ENCODE results near the gene ZNF747. TPM values are rescaled to one million over a fixed set of nuclear protein-coding genes. Genes with fewer than 3 reads are reported as not detected.
"Not testable (repeated sequence)": the region's sequence is repeated elsewhere in the genome, so short reads cannot be mapped to it uniquely, and the experiment has no call there.

ZNF747 gene
- polyA plus RNA-seq, 4 donors = 10.1 to 11.8 (median 11.1) TPM

GRCh38 chr16:30557957-30558788, 23.5 kb upstream of the ZNF747 start, which contains the start of gene ZNF764:
ZNF764 (minus strand) TSS chr16:30558374; CDS start chr16:30558182, 192 bp downstream.
- peak; percentile 80 to 96 (median 96) for DNase-seq (ENCODE audit: low read depth in 4 of 4, low spot score in 3 of 4)

DNA sequence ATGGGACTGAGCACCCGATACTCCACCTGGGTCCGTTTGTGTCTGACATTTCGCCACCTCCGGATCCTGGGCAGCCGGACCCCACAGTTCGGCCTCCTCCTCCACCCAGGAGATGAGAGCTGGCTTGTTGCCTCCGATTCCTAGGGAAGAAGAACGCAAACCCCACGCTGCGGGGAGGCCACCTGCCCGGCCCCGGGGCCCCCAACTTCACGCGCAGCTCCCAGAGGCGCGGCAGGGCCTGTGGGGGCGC, 23.0 kb upstream of the ZNF747 start:
- no peak for DNase-seq (ENCODE audit: low read depth in 4 of 4, low spot score in 3 of 4)

GRCh38 chr16:30556125-30556473, 21.4 kb upstream of the ZNF747 start:
- DNase-seq (ENCODE audit: low read depth in 4 of 4, low spot score in 3 of 4) = no peak

DNA sequence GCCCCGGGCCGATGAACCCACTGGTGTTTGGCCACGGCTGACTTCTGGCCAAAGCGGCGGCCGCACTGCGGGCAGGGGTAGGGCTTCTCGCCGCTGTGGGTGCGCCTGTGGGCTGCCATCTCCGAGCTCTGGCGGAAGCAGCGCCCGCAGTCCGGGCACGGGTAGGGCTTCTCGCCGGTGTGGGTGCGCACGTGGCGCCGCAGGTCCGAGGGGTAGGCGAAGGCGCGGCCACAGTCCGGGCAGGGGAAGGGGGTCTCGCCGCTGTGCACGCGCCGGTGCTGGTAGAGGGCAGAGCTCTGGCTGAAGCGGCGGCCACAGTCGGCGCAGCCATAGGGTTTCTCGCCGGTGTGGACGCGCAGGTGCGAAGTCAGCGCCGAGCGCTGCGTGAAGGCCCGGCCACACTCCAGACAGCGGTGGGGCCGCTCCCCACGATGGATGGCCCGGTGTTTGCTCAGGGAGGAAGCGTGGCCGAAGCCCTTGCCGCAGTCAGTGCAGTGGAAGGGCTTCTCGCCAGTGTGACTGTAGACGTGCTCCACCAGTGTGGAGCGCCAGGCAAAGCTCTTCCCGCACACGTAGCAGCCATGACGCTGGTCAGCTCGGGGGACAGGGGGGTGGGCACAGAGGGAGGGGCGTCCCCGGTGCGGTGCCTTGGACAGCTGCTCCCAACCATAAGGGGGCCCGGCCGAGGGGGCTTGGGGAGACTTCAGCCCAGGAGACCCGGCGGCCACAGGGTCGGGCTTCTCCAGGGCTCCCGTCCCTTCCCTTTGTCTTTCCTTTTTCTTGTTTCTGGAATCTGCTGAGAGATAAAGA, 20.9 kb upstream of the ZNF747 start:
- no peak for DNase-seq (ENCODE audit: low read depth in 4 of 4, low spot score in 3 of 4)

- DNase-seq (ENCODE audit: low read depth in 4 of 4, low spot score in 3 of 4) = no peak
Measured at GRCh38 chr16:30554557-30555314, 20.1 kb upstream of the ZNF747 start.

- no peak for DNase-seq (ENCODE audit: low read depth in 4 of 4, low spot score in 3 of 4)
Measured at GRCh38 chr16:30553393-30553899, 18.8 kb upstream of the ZNF747 start.

DNA sequence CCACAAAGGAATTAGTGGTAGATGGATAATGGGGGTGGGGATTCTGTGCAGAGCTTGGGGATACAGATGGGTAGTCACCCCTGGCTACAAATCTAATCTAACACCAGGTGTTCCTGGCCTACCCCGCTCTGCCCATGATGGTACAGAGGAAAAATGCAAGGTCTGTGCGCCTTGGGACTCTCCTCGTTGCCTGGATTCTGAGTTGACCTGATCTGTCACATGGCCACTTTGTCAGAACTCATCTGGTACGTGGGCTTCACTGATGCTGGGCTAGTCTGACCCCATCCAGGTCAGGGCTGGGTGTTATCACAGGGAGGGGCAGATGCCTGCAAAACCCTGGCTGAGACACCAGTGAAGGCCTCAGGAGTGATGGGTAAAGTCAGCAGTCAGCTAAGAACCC, 18.3 kb upstream of the ZNF747 start:
- no peak for DNase-seq (ENCODE audit: low read depth in 4 of 4, low spot score in 3 of 4)

DNA sequence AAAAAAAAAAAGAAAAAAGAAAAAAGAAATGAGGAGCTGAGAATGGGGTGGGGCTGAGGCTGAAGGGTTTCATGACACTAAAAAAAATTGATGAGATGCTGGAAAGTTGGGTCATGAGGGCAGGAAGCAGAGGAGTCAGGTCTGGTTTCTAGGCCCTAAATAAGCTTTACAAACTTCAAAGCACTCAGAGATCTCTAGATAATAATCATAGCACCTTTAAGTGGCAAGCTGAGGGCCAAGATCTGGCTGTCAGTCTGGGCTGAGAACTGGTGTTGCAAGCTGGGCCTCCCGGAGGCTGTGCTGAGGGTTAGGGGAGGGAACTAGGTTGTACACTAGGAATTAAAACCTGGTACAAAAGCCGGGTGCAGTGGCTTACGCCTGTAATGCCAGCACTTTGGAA, 17.1 kb upstream of the ZNF747 start:
- no peak for DNase-seq (ENCODE audit: low read depth in 4 of 4, low spot score in 3 of 4)

GRCh38 chr16:30548416-30549253, 14.0 kb upstream of the ZNF747 start:
- DNase-seq (ENCODE audit: low read depth in 4 of 4, low spot score in 3 of 4) = no peak

GRCh38 chr16:30546115-30546514, 11.5 kb upstream of the ZNF747 start:
- DNase-seq (ENCODE audit: low read depth in 4 of 4, low spot score in 3 of 4) = no peak

GRCh38 chr16:30543067-30543466, 8.4 kb upstream of the ZNF747 start:
- no peak for DNase-seq (ENCODE audit: low read depth in 4 of 4, low spot score in 3 of 4)

DNA sequence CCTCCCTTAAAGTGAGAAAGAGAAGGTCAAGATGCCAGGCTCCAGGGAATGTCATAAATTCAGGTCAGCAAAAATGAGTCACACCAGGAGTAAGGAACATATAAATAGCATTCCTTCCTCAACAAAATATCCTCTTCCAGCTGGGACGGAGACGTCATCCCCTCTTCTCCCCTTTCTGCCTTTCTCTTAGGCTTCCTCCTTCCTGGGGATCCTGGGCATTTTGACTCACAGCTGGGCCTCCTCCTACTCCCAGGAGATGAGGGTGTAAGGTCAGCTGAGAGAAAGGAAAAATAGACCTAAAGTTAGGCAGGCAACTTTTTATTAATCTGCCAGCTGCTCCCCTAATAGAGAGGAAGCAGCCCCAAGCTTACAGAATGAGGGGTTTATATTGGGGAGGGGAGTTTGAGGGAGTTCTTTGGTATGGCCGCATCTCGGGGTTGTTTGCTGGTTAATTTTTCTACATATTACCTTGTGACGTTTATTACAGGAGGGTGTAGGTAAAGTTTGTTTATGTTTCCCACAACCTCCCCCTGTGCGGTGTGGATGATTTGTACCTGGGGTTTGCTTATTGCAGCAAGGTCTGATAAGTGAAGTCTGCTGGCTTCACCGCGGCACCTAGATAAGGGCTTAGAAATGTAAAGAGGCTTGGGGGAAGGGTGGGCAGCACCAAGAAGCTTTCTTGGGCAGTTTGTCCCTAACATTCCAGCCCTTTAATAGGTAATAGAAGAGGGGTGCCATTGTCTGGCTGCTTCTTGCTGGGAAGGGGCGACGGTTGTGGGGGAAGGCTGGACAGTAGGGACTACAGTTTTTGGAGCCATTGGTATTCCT, 7.1 kb upstream of the ZNF747 start:
- DNase-seq (ENCODE audit: low read depth in 4 of 4, low spot score in 3 of 4) = no peak

DNA sequence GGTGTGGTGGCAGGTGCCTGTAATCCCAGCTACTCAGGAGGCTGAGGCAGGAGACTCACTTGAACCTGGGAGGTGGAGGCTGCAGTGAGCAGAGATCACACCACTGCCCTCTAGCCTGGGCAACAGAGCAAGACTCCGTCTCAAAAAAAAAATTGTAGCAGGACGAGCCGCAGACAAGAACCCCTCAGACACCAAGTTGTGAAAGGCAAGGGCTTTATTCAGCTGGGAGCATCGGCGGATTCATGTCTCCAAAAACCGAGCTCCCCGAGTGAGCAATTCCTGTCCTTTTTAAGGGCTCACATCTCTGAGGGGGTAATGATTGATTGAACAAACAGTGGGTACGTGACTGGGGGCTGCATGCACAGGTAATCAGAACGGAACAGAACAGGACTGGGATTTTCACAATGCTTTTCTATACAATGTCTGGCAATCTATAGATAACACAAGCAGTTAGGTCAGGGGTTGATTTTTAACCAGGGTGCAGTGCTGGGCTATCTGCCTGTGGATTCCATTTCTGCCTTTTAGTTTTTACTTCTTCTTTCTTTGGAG, 6.3 kb upstream of the ZNF747 start:
- DNase-seq (ENCODE audit: low read depth in 4 of 4, low spot score in 3 of 4) = not testable (repeated sequence)

DNA sequence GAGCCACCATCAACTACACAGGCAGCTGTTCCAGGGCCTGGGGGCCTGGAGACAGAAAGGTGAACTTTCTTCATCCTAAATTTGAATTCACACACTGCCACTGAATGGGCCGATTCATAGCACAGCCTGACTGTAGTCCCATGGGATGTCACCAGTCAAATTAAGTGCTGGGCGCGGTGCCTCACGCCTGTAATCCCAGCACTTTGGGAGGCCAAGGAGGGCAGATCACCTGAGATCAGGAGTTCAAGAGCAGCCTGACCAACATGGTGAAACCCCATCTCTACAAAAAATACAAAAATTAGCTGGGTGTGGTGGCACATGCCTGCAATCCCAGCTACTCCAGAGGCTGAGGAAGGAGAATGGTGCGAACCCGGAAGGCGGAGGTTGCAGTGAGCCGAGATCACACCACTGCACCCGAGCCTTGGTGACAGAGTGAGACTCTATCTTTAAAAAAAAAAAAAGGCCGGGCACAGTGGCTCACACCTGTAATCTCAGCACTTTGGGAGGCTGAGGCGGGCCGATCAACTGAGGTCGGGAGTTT, 5.4 kb upstream of the ZNF747 start:
- not testable (repeated sequence) for DNase-seq (ENCODE audit: low read depth in 4 of 4, low spot score in 3 of 4)

DNA sequence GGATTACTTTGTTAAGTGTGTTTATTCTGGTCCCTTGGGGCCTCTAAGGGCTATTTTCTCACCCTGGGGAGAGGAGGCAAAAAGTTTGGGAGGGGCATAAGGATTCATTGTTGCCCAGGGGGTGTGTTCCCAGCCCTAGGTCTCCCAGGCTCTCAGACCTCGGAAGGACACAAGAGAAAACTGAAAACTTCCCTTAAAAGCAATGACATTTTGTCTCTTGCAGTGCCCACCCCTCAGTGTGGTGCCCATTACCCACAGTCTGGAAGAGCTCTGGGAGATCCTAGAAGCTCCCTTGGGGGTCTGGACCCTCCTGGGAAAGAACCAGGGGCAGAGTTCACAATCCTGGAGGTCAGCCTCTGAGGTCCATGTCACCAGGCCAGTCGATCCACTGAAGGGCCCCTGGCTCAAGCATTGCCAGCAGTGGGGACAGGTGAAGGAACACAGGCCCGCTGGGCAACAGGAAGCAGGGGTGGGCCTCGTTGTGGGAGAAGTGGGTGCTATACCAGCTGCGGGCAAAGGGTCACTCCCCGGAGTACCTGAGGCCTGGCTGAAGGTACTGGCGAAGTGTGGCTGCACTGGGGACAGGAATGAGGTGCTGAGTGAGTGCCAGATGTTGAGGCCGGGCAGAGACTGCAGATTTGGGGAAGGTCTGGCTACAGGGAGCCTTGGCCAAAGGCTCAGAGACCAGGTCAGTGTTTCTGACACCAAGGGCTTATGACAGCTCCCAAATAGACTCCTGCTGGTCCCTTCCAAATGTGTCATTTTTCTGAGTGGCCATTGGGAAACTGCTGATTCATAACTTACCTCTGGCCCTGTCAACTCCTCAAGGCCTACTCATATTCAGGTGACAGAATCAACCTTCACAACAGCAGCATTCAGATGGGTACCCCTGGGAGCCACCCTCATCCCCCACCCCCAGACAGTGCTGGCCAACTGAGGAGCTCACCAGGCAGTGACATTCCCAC, 4.6 kb upstream of the ZNF747 start:
- DNase-seq (ENCODE audit: low read depth in 4 of 4, low spot score in 3 of 4) = no peak

- not testable (repeated sequence) for DNase-seq (ENCODE audit: low read depth in 4 of 4, low spot score in 3 of 4)
Measured at GRCh38 chr16:30536391-30537024, 1.9 kb upstream of the ZNF747 start.

- DNase-seq (ENCODE audit: low read depth in 4 of 4, low spot score in 3 of 4) = no peak
Measured at GRCh38 chr16:30535777-30536190, 1.1 kb upstream of the ZNF747 start.

Data from right renal pelvis (tissue), 4 donors.